Liver (tissue), 9 donors: ENCODE measurements around the gene POC1A. TPM values are rescaled to one million over a fixed set of nuclear protein-coding genes. Genes with fewer than 3 reads are reported as not detected.

Source experiments
- DNase-seq: peaks from one replicate; pipeline ENCODE4 v3.0.0-alpha.2; 2017; ENCODE audit warnings: low spot score
- H3K27ac ChIP-seq, 2 donors: one replicate each; pipeline ENCODE4 v1.7.0; 2013; ENCODE audit warnings: inconsistent platforms in 2 of 2, low read length in 2 of 2, control low read depth in 1 of 2, low read depth in 1 of 2, mild to moderate bottlenecking in 1 of 2
- H3K27me3 ChIP-seq, 4 donors: one replicate each; pipeline versions ENCODE4 v1.6.1 to v1.7.0; 2013; ENCODE audit warnings: low read length in 3 of 4, inconsistent platforms in 1 of 4, mild to moderate bottlenecking in 1 of 4, moderate library complexity in 1 of 4; ENCODE audit not compliant: control insufficient read depth in 4 of 4, insufficient read depth in 4 of 4
- H3K36me3 ChIP-seq, 4 donors: one replicate each; pipeline versions ENCODE4 v1.6.1 to v1.7.0; 2013; ENCODE audit warnings: low read length in 3 of 4, mild to moderate bottlenecking in 3 of 4, low read depth in 1 of 4, moderate library complexity in 1 of 4; ENCODE audit not compliant: control insufficient read depth in 4 of 4, insufficient read depth in 3 of 4
- H3K4me1 ChIP-seq, 4 donors: one replicate each; pipeline versions ENCODE4 v1.6.1 to v1.7.0; 2013; ENCODE audit warnings: low read length in 3 of 4, mild to moderate bottlenecking in 3 of 4, moderate library complexity in 1 of 4; ENCODE audit not compliant: control insufficient read depth in 4 of 4, insufficient read depth in 4 of 4
- H3K4me3 ChIP-seq, 3 donors: one replicate each; pipeline versions ENCODE4 v1.6.1 to v1.7.0; 2013; ENCODE audit warnings: low read length in 3 of 3, control low read depth in 1 of 3, low read depth in 1 of 3, mild to moderate bottlenecking in 1 of 3
- H3K9ac ChIP-seq, 2 donors: one replicate each; pipeline ENCODE4 v1.7.0; 2013; ENCODE audit warnings: low read length in 2 of 2, mild to moderate bottlenecking in 2 of 2, moderate library complexity in 2 of 2, control low read depth in 1 of 2, low read depth in 1 of 2
- H3K9me3 ChIP-seq, 4 donors: one replicate each; pipeline versions ENCODE4 v1.6.1 to v1.7.0; 2013; ENCODE audit warnings: low read length in 3 of 4; ENCODE audit not compliant: control insufficient read depth in 4 of 4
- EGR1 ChIP-seq, 2 donors: IDR thresholded peaks; 2 replicates each; pipeline ENCODE4 v1.6.1; 2016 to 2018; ENCODE audit warnings: antibody characterized with exemption in 2 of 2, low read depth in 2 of 2
- FOXA1 ChIP-seq: IDR thresholded peaks from 2 replicates; pipeline ENCODE4 v1.6.1; 2016; ENCODE audit warnings: antibody characterized with exemption
- FOXA2 ChIP-seq: IDR thresholded peaks from 2 replicates; pipeline ENCODE4 v1.6.1; 2016; ENCODE audit warnings: antibody characterized with exemption
- HNF4A ChIP-seq, 2 donors: conservative IDR thresholded peaks; 2 replicates each; pipeline ENCODE4 v1.6.1; 2016; ENCODE audit warnings: antibody characterized with exemption in 2 of 2, mild to moderate bottlenecking in 2 of 2
- HNF4G ChIP-seq: IDR thresholded peaks from 2 replicates; pipeline ENCODE4 v1.6.1; 2016; ENCODE audit warnings: antibody characterized with exemption
- NR2F2 ChIP-seq: IDR thresholded peaks from 2 replicates; pipeline ENCODE4 v1.6.1; 2016; ENCODE audit warnings: antibody characterized with exemption
- RAD21 ChIP-seq, 2 donors: IDR thresholded peaks; 2 replicates each; pipeline ENCODE4 v1.6.1; 2016; ENCODE audit warnings: antibody characterized with exemption in 2 of 2, mild to moderate bottlenecking in 2 of 2
- RXRA ChIP-seq, 2 donors: IDR thresholded peaks; 2 replicates each; pipeline ENCODE4 v1.6.1; 2017 to 2018; ENCODE audit warnings: antibody characterized with exemption in 2 of 2, mild to moderate bottlenecking in 1 of 2
- SP1 ChIP-seq: IDR thresholded peaks from 2 replicates; pipeline ENCODE4 v1.6.1; 2018; ENCODE audit warnings: antibody characterized with exemption, mild to moderate bottlenecking
- TAF1 ChIP-seq: conservative IDR thresholded peaks from 2 replicates; pipeline ENCODE4 v1.6.1; 2016; ENCODE audit warnings: antibody characterized with exemption, mild to moderate bottlenecking
- YY1 ChIP-seq: IDR thresholded peaks from 2 replicates; pipeline ENCODE4 v1.6.1; 2016; ENCODE audit warnings: antibody characterized with exemption, mild to moderate bottlenecking
- WGBS: extraction: QIAGEN DNeasy Blood & Tissue Kit; methylation state at CpG from one replicate; pipeline ENCODE4 v1.1.7; 2013; 5-methylcytosine and 5-hydroxymethylcytosine counted together
- polyA plus RNA-seq, 2 donors: library from polyadenylated mRNA; stranded (reverse) in 1 of 2; unstranded in 1 of 2; fragments of 200-250 nt in 1 of 2; fragments of >200 nt in 1 of 2; fragmentation: Nextera tagmentation in 1 of 2; extraction: Ambion mirVana in 1 of 2; gene quantifications; one replicate each; pipeline versions ENCODE4 v1.2.1 to v1.2.3, GENCODE V29; 2013 to 2015
- total RNA-seq, 2 donors: library from RNA; depleted of rRNA; stranded (reverse); fragments of >200 nt; gene quantifications; one replicate each; pipeline ENCODE4 v1.2.3, GENCODE V29; 2014
- TF ChIP-seq, protein P1 (sequence below): IDR thresholded peaks from 2 replicates; pipeline ENCODE4 v1.6.1; 2016; ENCODE audit warnings: antibody characterized with exemption
- TF ChIP-seq, protein P2 (sequence below): IDR thresholded peaks from 2 replicates; pipeline ENCODE4 v1.6.1; 2016; ENCODE audit warnings: antibody characterized with exemption
- TF ChIP-seq, protein P3 (sequence below): fragments of 150-350 bp; IDR thresholded peaks from 2 replicates; pipeline ENCODE4 v1.5.1; 2017; ENCODE audit warnings: improper control_type of control experiment, low read depth, low read length; ENCODE audit not compliant: missing input control
- donor health status: healthy.
- donor health status: healthy.
- donor health status: healthy.
- donor health status: healthy.
- donor health status: healthy.

POC1A gene
- total and polyA plus RNA-seq, 4 donors, result 1.4 to 12.7 (median 4.8) TPM

DNA sequence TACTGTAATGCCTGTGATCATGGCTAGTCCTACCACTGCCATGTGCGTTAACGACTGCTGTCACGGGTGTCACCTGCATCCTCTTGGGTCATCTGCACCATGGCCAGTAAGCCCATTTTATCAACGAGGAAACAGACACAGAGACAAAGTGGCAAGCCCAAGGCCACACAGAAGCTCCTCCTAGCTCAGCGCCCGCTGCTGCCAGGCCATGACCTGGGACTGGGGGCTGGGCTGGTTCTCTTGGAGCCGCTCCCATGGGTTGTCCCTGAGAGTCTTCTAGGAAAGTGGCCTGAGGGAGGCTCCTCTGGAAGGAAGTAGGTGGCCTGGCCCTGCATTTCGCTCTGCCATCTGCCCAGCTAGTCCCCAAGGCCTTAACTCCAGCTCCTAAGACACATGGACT, 102.8 kb downstream of the POC1A start:
- H3K9me3 ChIP-seq, result no peaks in the 10 kb centered on the region
- no peak for DNase-seq
- no peak overlapping the region for H3K4me3 ChIP-seq
- H3K36me3 ChIP-seq, result peaks cover 5 to 18% (median 10%) of the 10 kb centered on the region in 4 donors
- H3K9ac ChIP-seq, result no peak overlapping the region
- peak overlapping the region in 1 of 2 donors; percentile 78 for H3K27ac ChIP-seq
- peaks cover 3 to 38% (median 26%) of the 10 kb centered on the region in 4 donors for H3K4me1 ChIP-seq
- no peaks in the 10 kb centered on the region for H3K27me3 ChIP-seq
- WGBS, result 84% methylated on average over 8 of the region's 8 CpGs
- TF ChIP-seq FOXA2, result no peak

DNA sequence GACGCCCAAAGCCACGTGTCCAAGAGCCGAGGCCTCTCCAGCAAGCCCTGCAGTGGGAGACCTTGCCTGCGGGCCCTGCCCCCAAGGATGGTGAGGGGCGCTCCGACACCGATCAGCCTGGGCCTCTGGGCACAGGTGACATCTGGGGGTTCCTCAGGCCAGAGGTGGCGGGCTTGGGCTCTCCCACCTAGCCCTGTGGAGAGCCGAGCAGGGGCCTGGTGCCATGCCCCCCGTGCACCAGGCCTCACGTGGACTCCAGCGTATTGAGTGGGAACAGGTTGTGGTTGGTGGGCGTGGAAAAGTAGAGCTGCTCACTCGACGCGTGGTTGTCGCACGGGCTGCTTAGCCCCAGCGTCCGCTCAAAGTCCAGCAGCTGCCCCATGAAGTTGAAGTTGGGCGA, 103.7 kb downstream of the POC1A start:
- Histone ChIP-seq H3K27me3 (no peaks in the 10 kb centered on the region), H3K9me3 (no peaks in the 10 kb centered on the region), H3K4me3 (no peak overlapping the region), H3K4me1 (peaks cover 1 to 34% (median 22%) of the 10 kb centered on the region in 4 donors), H3K36me3 (peaks cover 5 to 18% (median 10%) of the 10 kb centered on the region in 4 donors), H3K27ac (no peak overlapping the region), H3K9ac (no peak overlapping the region)
- WGBS, result 93% methylated on average over 21 of the region's 21 CpGs
- no peak for DNase-seq
- TF ChIP-seq HNF4A (conservative IDR thresholded peaks at IDR 0.05), result peak in 1 of 2 donors; percentile 52
- TF ChIP-seq FOXA1, result no peak

DNA sequence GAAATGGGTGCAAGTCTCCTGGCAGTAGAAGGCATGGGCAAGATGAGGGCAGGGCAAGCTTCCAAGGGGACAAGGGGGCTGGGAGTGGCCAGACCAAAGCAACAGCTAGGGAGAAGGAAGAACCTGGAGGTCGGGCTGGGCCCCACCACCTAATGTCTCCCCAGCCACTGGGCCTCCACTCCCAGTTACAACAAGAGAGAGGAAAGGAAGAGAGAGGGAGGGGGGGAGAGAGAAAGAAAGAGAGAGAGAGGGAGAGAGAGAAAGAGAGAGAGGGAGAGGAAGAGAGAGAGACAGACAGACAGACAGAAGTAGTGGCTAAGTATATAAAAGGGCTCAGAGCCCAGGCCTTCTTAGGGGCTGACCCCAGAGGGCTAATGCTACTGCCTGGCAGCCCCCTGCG, 104.7 kb downstream of the POC1A start:
- no peak for TF ChIP-seq TAF1
- TF ChIP-seq YY1, result no peak
- no peak for TF ChIP-seq EGR1 (IDR thresholded peaks at IDR 0.05; ENCODE audit: low read depth in 2 of 2)
- TF ChIP-seq RXRA (IDR thresholded peaks at IDR 0.05), result no peak
- no peak for TF ChIP-seq FOXA2
- Histone ChIP-seq H3K27me3 (no peaks in the 10 kb centered on the region), H3K9me3 (no peaks in the 10 kb centered on the region), H3K4me1 (peaks cover 0 to 27% (median 14%) of the 10 kb centered on the region in 4 donors), H3K9ac (no peak overlapping the region), H3K4me3 (no peak overlapping the region), H3K36me3 (peaks cover 5 to 18% (median 10%) of the 10 kb centered on the region in 4 donors), H3K27ac (no peak overlapping the region)
- DNase-seq, result no peak
- 80% methylated on average over 2 of the region's 2 CpGs for WGBS

DNA sequence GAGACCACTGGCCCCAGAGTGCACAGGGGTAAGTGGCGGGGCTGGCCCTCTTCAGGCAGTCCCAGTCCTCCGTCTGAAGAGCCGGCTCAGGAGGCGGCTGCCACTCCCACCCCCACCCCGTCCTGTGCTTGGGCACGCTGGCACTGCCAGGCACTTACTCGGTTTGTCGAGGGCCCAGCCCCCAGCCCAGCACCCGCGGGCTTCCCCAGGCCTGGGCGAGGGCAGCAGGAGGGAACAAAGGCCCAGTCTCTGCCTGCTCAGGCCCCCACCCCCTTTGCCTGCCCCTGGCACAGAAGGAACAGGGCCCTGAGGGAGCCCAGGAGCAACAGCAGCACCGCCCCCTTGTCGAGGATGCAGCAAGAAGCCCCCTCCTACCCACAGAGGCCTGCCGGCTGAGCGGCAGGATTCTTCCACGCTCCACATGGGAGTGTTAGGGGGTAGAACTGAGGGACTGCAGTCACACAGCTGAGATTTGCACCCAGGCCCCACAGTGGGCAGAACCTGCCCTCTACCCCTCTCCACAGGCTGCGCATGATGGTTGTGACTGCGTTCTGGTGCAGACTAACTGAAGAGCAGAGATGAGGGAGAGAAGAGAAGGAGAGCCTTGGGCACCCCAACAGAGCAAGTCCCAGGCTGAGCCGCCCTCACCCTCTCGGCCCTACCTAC, 106.8 kb downstream of the POC1A start:
- DNase-seq, result no peak
- Histone ChIP-seq H3K27me3 (no peaks in the 10 kb centered on the region), H3K4me3 (no peak overlapping the region), H3K27ac (peak overlapping the region in 1 of 2 donors; percentile 64), H3K9me3 (no peaks in the 10 kb centered on the region), H3K9ac (no peak overlapping the region), H3K36me3 (peaks cover 5 to 18% (median 10%) of the 10 kb centered on the region in 4 donors), H3K4me1 (peaks cover 0 to 10% (median 4%) of the 10 kb centered on the region in 4 donors)
- 89% methylated on average over 20 of the region's 20 CpGs for WGBS
- TF ChIP-seq, protein P1, sequence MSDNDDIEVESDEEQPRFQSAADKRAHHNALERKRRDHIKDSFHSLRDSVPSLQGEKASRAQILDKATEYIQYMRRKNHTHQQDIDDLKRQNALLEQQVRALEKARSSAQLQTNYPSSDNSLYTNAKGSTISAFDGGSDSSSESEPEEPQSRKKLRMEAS, result no peak

DNA sequence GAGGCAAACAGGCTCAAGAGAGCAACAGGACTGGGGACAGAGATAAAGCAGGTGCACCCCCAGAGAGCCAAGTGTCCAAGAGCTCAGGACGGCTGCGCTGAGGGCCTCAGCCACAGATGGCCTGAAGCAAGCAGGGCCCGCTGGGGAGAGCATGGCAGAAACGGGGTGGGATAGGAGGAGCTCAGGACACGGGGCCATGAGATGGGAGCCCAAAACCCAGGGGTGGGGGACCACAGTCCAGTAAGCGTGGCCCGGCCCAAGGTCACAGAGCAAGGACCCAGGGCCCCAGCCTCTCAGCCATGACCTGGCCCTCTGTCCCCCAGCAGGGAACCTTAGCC, 107.4 kb downstream of the POC1A start:
- DNase-seq, result no peak
- no peak overlapping the region for H3K9ac ChIP-seq
- TF ChIP-seq NR2F2 (no peak), SP1 (no peak), HNF4G (no peak), TAF1 (no peak), FOXA2 (no peak), FOXA1 (no peak), RAD21 (IDR thresholded peaks at IDR 0.05) (no peak)
- TF ChIP-seq, protein P2, sequence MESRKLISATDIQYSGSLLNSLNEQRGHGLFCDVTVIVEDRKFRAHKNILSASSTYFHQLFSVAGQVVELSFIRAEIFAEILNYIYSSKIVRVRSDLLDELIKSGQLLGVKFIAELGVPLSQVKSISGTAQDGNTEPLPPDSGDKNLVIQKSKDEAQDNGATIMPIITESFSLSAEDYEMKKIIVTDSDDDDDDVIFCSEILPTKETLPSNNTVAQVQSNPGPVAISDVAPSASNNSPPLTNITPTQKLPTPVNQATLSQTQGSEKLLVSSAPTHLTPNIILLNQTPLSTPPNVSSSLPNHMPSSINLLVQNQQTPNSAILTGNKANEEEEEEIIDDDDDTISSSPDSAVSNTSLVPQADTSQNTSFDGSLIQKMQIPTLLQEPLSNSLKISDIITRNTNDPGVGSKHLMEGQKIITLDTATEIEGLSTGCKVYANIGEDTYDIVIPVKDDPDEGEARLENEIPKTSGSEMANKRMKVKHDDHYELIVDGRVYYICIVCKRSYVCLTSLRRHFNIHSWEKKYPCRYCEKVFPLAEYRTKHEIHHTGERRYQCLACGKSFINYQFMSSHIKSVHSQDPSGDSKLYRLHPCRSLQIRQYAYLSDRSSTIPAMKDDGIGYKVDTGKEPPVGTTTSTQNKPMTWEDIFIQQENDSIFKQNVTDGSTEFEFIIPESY, result no peak
- TF ChIP-seq, protein P3, sequence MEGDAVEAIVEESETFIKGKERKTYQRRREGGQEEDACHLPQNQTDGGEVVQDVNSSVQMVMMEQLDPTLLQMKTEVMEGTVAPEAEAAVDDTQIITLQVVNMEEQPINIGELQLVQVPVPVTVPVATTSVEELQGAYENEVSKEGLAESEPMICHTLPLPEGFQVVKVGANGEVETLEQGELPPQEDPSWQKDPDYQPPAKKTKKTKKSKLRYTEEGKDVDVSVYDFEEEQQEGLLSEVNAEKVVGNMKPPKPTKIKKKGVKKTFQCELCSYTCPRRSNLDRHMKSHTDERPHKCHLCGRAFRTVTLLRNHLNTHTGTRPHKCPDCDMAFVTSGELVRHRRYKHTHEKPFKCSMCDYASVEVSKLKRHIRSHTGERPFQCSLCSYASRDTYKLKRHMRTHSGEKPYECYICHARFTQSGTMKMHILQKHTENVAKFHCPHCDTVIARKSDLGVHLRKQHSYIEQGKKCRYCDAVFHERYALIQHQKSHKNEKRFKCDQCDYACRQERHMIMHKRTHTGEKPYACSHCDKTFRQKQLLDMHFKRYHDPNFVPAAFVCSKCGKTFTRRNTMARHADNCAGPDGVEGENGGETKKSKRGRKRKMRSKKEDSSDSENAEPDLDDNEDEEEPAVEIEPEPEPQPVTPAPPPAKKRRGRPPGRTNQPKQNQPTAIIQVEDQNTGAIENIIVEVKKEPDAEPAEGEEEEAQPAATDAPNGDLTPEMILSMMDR, result no peak
- peaks cover 5 to 18% (median 10%) of the 10 kb centered on the region in 4 donors for H3K36me3 ChIP-seq
- no peak overlapping the region for H3K4me3 ChIP-seq
- no peaks in the 10 kb centered on the region for H3K27me3 ChIP-seq
- H3K9me3 ChIP-seq, result no peaks in the 10 kb centered on the region
- 89% methylated on average over 7 of the region's 7 CpGs for whole genome bisulfite sequencing
- H3K4me1 ChIP-seq, result peaks cover 0 to 4% (median 1%) of the 10 kb centered on the region in 4 donors
- peak overlapping the region in 1 of 2 donors; percentile 64 for H3K27ac ChIP-seq
